Muscle layer of colon (tissue), 2 donors: ENCODE measurements around the gene DMD.
"Not testable (repeated sequence)": the region's sequence is repeated elsewhere in the genome, so short reads cannot be mapped to it uniquely, and the experiment has no call there.

Experiments
- H3K27ac ChIP-seq: one replicate; pipeline ENCODE4 v1.7.0; 2013; ENCODE audit warnings: low read depth, mild to moderate bottlenecking, low read length, moderate library complexity
- H3K27me3 ChIP-seq, 2 donors: one replicate each; pipeline ENCODE4 v1.7.0; 2013; ENCODE audit warnings: low read length in 2 of 2, mild to moderate bottlenecking in 2 of 2; ENCODE audit not compliant: insufficient read depth in 2 of 2, control insufficient read depth in 1 of 2
- H3K36me3 ChIP-seq: one replicate; pipeline ENCODE4 v1.7.0; 2013; ENCODE audit warnings: mild to moderate bottlenecking, low read length; ENCODE audit not compliant: insufficient read depth
- H3K4me1 ChIP-seq: one replicate; pipeline ENCODE4 v1.7.0; 2013; ENCODE audit warnings: mild to moderate bottlenecking, low read length; ENCODE audit not compliant: insufficient read depth
- H3K4me3 ChIP-seq, 2 donors: one replicate each; pipeline ENCODE4 v1.7.0; 2013; ENCODE audit warnings: low read length in 2 of 2, low read depth in 1 of 2, mild to moderate bottlenecking in 1 of 2, moderate library complexity in 1 of 2
- H3K9ac ChIP-seq: one replicate; pipeline ENCODE4 v1.7.0; 2013; ENCODE audit warnings: low read length
- H3K9me3 ChIP-seq: one replicate; pipeline ENCODE4 v1.7.0; 2013; ENCODE audit warnings: mild to moderate bottlenecking, low read length
- donor health status: abdominal sarcoma.
- donor health status: Adenocarcinoma of cecum.

The DMD gene

GRCh38 chrX:32538554-32538953, 672.8 kb downstream of the DMD start:
- no peaks in the 10 kb centered on the region for H3K36me3 ChIP-seq
- no peak overlapping the region for H3K9ac ChIP-seq
- no peaks in the 10 kb centered on the region for H3K9me3 ChIP-seq
- no peak overlapping the region for H3K4me3 ChIP-seq
- no peaks in the 10 kb centered on the region for H3K27me3 ChIP-seq
- H3K27ac ChIP-seq, result no peak overlapping the region
- no peaks in the 10 kb centered on the region for H3K4me1 ChIP-seq

- H3K9ac ChIP-seq, result no peak overlapping the region
- H3K27ac ChIP-seq, result no peak overlapping the region
- H3K4me3 ChIP-seq, result no peak overlapping the region
- no peaks in the 10 kb centered on the region for H3K36me3 ChIP-seq
- no peaks in the 10 kb centered on the region for H3K4me1 ChIP-seq
- no peaks in the 10 kb centered on the region for H3K9me3 ChIP-seq
- H3K27me3 ChIP-seq, result no peaks in the 10 kb centered on the region
These were observed 677.5 kb downstream of the DMD start for GRCh38 chrX:32533848-32534247.

GRCh38 chrX:32532262-32532661, 679.1 kb downstream of the DMD start:
- Histone ChIP-seq H3K9me3 (no peaks in the 10 kb centered on the region), H3K4me3 (no peak overlapping the region), H3K9ac (no peak overlapping the region)

DNA sequence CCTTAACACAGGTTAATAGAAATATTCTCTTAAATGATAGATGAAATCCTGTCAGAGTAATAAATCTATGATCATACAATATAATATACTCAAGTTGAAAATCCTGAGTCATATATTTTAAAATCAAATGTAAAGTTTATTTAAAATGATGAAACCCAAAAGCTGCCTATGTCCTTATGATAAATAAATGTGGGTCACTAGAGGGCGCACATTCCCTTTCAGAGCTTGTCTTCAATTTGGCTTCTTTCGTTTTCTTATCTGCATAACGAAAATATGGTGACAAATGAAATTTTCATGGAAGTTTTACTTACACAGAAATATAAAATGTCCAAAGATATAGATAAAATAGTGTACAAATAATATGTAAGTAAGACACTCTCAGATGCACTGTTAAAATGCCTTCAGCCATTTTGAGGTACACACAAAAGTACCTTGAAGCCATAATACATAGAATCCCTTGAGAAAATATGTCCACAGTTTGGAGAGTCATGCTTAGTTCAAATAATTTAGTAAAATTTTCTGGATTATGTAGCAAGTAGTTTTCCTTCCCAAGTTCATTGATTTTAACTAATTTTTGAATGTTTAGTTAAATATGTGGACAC, 680.4 kb downstream of the DMD start:
- H3K4me1 ChIP-seq, result no peaks in the 10 kb centered on the region
- no peak overlapping the region for H3K27ac ChIP-seq
- H3K27me3 ChIP-seq, result no peaks in the 10 kb centered on the region
- no peaks in the 10 kb centered on the region for H3K9me3 ChIP-seq
- H3K4me3 ChIP-seq, result no peak overlapping the region
- no peak overlapping the region for H3K9ac ChIP-seq
- no peaks in the 10 kb centered on the region for H3K36me3 ChIP-seq

More at GRCh38 chrX:32532262-32532661, 679.1 kb downstream of the DMD start:
- Histone ChIP-seq H3K27ac (no peak overlapping the region), H3K4me1 (no peaks in the 10 kb centered on the region), H3K36me3 (no peaks in the 10 kb centered on the region), H3K27me3 (no peaks in the 10 kb centered on the region)

DNA sequence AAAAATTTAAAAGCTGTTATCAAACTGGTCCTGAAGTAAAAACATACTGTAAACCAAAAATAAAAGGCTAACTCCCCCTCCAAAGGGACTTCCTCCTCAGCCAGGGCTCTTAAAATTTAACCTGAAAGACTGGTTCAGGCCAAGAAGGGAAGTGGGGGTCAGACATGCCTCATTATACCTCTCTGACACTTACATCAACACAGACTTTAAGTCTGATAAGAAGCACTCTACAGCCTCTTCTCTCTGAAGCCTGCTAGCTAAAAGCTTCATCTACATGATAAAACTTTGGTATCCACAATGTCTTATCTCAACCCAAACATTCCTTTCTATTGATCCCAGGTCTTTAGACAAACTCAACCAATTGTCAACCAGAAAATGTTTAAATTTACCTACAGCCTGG, 682.9 kb downstream of the DMD start:
- not testable (repeated sequence) for H3K9me3 ChIP-seq, H3K4me1 ChIP-seq, H3K36me3 ChIP-seq, H3K27ac ChIP-seq, H3K4me3 ChIP-seq, H3K9ac ChIP-seq, H3K27me3 ChIP-seq

- no peaks in the 10 kb centered on the region for H3K9me3 ChIP-seq
- no peak overlapping the region for H3K4me3 ChIP-seq
- H3K4me1 ChIP-seq, result no peaks in the 10 kb centered on the region
- no peak overlapping the region for H3K9ac ChIP-seq
- H3K27ac ChIP-seq, result no peak overlapping the region
- no peaks in the 10 kb centered on the region for H3K36me3 ChIP-seq
- peaks cover 0 to 4% of the 10 kb centered on the region in 2 donors for H3K27me3 ChIP-seq
These were observed 686.1 kb downstream of the DMD start for GRCh38 chrX:32525234-32525633.

DNA sequence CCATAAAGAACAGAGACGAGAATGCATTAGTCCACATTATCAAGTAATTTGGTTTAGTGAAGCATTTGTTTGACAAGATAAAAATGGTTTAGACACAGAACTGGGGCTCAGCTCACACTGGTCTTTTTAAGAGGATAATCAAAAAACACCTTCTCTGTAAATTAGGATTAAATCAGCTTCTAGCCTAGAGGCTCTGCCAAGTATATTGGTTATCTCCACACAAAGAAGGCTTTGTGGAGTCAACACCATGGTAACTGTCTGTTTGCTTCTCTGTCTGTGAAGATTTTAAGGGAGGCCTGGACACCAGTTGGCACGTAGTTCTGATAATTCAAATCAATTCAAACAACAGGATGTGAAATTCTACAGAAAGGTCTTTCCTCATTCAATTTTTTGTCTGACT, 687.0 kb downstream of the DMD start:
- Histone ChIP-seq H3K9me3 (no peaks in the 10 kb centered on the region), H3K27ac (no peak overlapping the region), H3K27me3 (peaks cover 0 to 4% of the 10 kb centered on the region in 2 donors), H3K36me3 (no peaks in the 10 kb centered on the region), H3K4me3 (no peak overlapping the region), H3K4me1 (no peaks in the 10 kb centered on the region), H3K9ac (no peak overlapping the region)

- Histone ChIP-seq H3K4me1 (no peaks in the 10 kb centered on the region), H3K36me3 (no peaks in the 10 kb centered on the region), H3K27me3 (peaks cover 0 to 4% of the 10 kb centered on the region in 2 donors), H3K9me3 (no peaks in the 10 kb centered on the region), H3K27ac (no peak overlapping the region), H3K9ac (no peak overlapping the region), H3K4me3 (no peak overlapping the region)
These were observed 690.6 kb downstream of the DMD start for GRCh38 chrX:32520789-32521188.

GRCh38 chrX:32514986-32515385, 696.4 kb downstream of the DMD start:
- Histone ChIP-seq H3K27ac (no peak overlapping the region), H3K4me1 (no peaks in the 10 kb centered on the region), H3K9ac (no peak overlapping the region), H3K9me3 (no peaks in the 10 kb centered on the region), H3K4me3 (no peak overlapping the region), H3K27me3 (no peaks in the 10 kb centered on the region), H3K36me3 (no peaks in the 10 kb centered on the region)

DNA sequence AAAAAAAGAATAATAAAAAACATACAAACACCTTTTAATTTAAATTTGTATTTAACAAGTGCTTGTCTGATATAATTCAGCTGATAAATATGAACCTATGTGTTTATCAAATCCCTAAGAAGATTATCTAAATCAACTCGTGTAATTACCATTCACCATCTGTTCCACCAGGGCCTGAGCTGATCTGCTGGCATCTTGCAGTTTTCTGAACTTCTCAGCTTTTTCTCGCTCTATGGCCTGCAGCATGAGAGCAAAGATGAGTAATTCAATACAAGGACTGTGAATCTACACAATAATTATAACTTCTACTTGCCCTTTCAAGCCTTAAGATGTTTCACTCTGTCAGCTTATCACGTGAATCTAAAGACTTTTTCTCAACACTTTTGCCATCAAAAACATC, 709.7 kb downstream of the DMD start:
- Histone ChIP-seq H3K36me3 (no peaks in the 10 kb centered on the region), H3K4me3 (no peak overlapping the region), H3K4me1 (no peaks in the 10 kb centered on the region), H3K9me3 (no peaks in the 10 kb centered on the region), H3K27me3 (no peaks in the 10 kb centered on the region), H3K9ac (no peak overlapping the region), H3K27ac (no peak overlapping the region)

DNA sequence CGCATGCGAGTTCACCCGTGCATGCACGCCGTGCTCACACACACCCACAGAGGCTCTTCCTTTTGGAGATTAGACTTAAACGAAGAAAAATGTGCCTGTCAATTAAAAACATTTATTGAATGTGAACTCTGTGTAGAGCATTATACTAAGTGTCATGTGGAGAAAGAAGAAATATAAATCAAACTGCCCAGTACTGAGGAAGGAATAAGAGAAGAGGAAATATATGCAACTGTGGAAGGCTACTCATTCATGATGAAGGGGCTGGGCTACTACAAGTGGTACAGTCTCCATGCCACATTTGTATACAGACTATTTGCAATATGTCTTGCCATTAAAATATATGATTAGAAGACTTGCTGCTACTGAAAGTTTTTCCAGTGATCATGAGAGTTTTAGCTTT, 714.7 kb downstream of the DMD start:
- Histone ChIP-seq H3K9ac (no peak overlapping the region), H3K27me3 (no peaks in the 10 kb centered on the region), H3K9me3 (no peaks in the 10 kb centered on the region), H3K4me1 (no peaks in the 10 kb centered on the region), H3K4me3 (no peak overlapping the region), H3K27ac (no peak overlapping the region), H3K36me3 (no peaks in the 10 kb centered on the region)

DNA sequence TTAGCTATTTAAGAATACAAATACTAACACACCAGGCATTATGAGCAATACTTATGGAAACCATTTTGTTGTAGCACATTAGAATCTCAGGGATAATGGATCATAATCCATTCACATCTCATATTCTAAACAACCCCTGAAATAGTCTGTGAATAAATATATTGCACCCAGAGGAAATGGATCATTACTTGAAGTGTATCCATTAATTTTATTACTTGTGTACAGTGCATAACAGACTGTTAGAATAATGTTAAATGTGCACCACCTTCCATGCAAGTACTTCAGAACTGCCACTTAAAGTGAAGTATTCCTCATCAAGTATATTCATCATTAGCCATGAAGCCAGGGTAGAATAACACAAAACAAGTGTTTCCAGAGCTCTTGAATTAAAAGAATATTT, 715.5 kb downstream of the DMD start:
- H3K27ac ChIP-seq, result no peak overlapping the region

More for the DNA sequence above, 715.5 kb downstream of the DMD start:
- H3K27me3 ChIP-seq, result no peaks in the 10 kb centered on the region
- H3K9ac ChIP-seq, result no peak overlapping the region
- no peaks in the 10 kb centered on the region for H3K36me3 ChIP-seq
- no peaks in the 10 kb centered on the region for H3K9me3 ChIP-seq
- no peak overlapping the region for H3K4me3 ChIP-seq
- no peaks in the 10 kb centered on the region for H3K4me1 ChIP-seq
